OCI-LY7 (cell line): ENCODE data around the gene SPRED2. TPM values are rescaled to one million over a fixed set of nuclear protein-coding genes. Genes with fewer than 3 reads are reported as not detected.
A peak's percentile ranks its signal among the peaks of the same experiment; 100 is the strongest.

Experiments used
- BruUV-seq: library from RNA; stranded (reverse); fragments of 400-500 nt; replicated peaks from 2 replicates; lab custom pipeline; 2021; lab: Mats Ljungman, UMichigan
- CTCF ChIA-PET: fragments of 300-600 bp; sonication (Branson Sonifier 250); formaldehyde crosslinking; loops from one replicate; lab custom pipeline; 2022; ENCODE audit warnings: antibody characterized with exemption; ENCODE audit not compliant: unreplicated experiment; lab: Charles Lee
- POLR2A ChIA-PET: fragments of 300-600 bp; sonication (Branson Sonifier 250); formaldehyde crosslinking; loops from one replicate; lab custom pipeline; 2022; ENCODE audit warnings: antibody characterized with exemption; lab: Charles Lee
- DNase-seq: peaks from one replicate; pipeline ENCODE4 v3.0.0-alpha.2; 2015; ENCODE audit warnings: low spot score
- H2AFZ ChIP-seq: fragments of 200-600 bp; sonication (generic), shearing (Covaris generic); 2 replicates; pipeline ENCODE4 v1.6.1; 2014; ENCODE audit warnings: mild to moderate bottlenecking, antibody characterized with exemption, low read length, moderate library complexity
- H3K27ac ChIP-seq: fragments of 200-600 bp; sonication (generic); 2 replicates; pipeline ENCODE4 v1.5.1; 2014; ENCODE audit warnings: mixed run types, low read depth, mild to moderate bottlenecking, moderate library complexity, low read length, inconsistent platforms; ENCODE audit not compliant: poor library complexity, severe bottlenecking
- H3K36me3 ChIP-seq: fragments of 200-600 bp; sonication (generic); 2 replicates; pipeline ENCODE4 v1.6.1; 2014; ENCODE audit warnings: mild to moderate bottlenecking, antibody characterized with exemption, low read length, moderate library complexity, mixed read lengths; ENCODE audit not compliant: insufficient read depth
- H3K4me1 ChIP-seq: fragments of 200-600 bp; sonication (generic); 2 replicates; pipeline ENCODE4 v1.5.1; 2014; ENCODE audit warnings: mild to moderate bottlenecking, low read length; ENCODE audit not compliant: insufficient read depth, poor library complexity, severe bottlenecking
- H3K4me2 ChIP-seq: fragments of 200-600 bp; sonication (generic); 2 replicates; pipeline ENCODE4 v1.6.1; 2014; ENCODE audit warnings: mild to moderate bottlenecking, low read length
- H3K4me3 ChIP-seq: fragments of 200-600 bp; sonication (generic); 2 replicates; pipeline ENCODE4 v1.5.1; 2014; ENCODE audit warnings: mild to moderate bottlenecking, low read depth, low read length; ENCODE audit not compliant: poor library complexity, severe bottlenecking
- H3K79me2 ChIP-seq: fragments of 200-600 bp; sonication (generic); 2 replicates; pipeline ENCODE4 v1.6.1; 2016; ENCODE audit warnings: low read depth, mild to moderate bottlenecking, low read length, moderate library complexity, mixed read lengths; ENCODE audit not compliant: insufficient read depth
- H3K9me2 ChIP-seq: fragments of 200-600 bp; sonication (generic); 2 replicates; pipeline ENCODE4 v1.6.1; 2016; ENCODE audit warnings: mild to moderate bottlenecking, low read length, mixed read lengths; ENCODE audit not compliant: insufficient read depth
- H3K9me3 ChIP-seq: fragments of 200-600 bp; sonication (generic); 2 replicates; pipeline ENCODE4 v1.6.1; 2014; ENCODE audit warnings: mild to moderate bottlenecking, mixed run types, low read length, mixed read lengths
- H4K20me1 ChIP-seq: fragments of 200-600 bp; sonication (generic); 2 replicates; pipeline ENCODE4 v1.6.1; 2014; ENCODE audit warnings: mild to moderate bottlenecking, antibody characterized with exemption, low read length, moderate library complexity, mixed read lengths; ENCODE audit not compliant: insufficient read depth
- CTCF ChIP-seq: fragments of 200-600 bp; sonication (generic); conservative IDR thresholded peaks from 2 replicates; pipeline ENCODE4 v1.5.1; 2014; ENCODE audit warnings: mild to moderate bottlenecking, antibody characterized with exemption, low read length, moderate library complexity, mixed read lengths
- EZH2phosphoT487 ChIP-seq: fragments of 200-600 bp; sonication (generic); IDR thresholded peaks from 2 replicates; pipeline ENCODE4 v1.6.1; 2018; ENCODE audit warnings: low read depth, borderline replicate concordance, mild to moderate bottlenecking, mixed run types, antibody characterized with exemption, low read length, moderate library complexity, mixed read lengths
- intact Hi-C: fragments of 100-400 bp; cut with micrococcal nuclease; formaldehyde crosslinking; loops from one replicate; pipeline ENCODE4 v1.10.0; 2022; ENCODE audit not compliant: unreplicated experiment
- total RNA-seq, 2 experiments: library from RNA; depleted of rRNA in 1 of 2; stranded (reverse); fragments of >200 nt in 1 of 2; shearing (Covaris generic) in 1 of 2; gene quantifications; 2 replicates each; pipeline ENCODE4 v1.2.3, GENCODE V29; 2014 to 2022

SPRED2 gene
- total RNA-seq, 2 experiments from 2014 or later = 8.0 to 49.1 TPM

DNA sequence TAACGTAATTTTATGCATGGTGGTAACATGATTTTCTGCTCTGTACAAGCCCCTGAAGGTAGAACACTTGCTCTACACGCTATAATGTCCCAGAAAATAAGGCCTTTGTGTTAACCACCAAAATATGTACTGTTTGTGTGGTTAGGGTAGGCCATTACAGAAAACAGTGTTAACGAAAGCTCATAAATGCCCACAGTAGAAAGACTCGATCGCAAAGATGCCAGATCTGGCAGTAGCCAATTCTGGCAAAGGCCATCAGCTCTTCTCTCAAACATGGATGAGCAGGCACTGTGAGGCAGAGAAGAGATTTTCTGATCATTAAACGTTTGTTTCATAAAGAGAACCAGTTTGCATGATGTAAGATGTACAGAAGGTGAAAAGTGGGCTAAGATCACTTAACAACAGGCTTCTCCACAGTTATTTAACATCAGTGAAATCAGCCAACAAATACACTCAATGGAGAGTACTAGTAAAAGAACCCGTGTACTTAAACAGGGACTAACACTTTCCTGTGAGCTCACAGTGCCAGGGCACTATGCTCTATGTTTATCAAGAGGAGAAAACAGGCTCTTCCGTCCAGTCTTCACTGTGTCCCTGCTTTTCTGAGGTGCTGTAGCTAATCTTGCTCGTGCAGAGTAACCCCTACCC, 80.3 kb downstream of the SPRED2 start:
- Histone ChIP-seq H3K4me1 (peaks cover 84% of the 10 kb centered on the region), H3K36me3 (peaks cover 10% of the 10 kb centered on the region), H3K4me3 (no peak overlapping the region), H2AFZ (no peak overlapping the region), H4K20me1 (no peaks in the 10 kb centered on the region), H3K4me2 (peak overlapping the region; percentile 69), H3K9me3 (no peaks in the 10 kb centered on the region), H3K79me2 (peaks cover 93% of the 10 kb centered on the region), H3K27ac (peak overlapping the region; percentile 24), H3K9me2 (no peaks in the 10 kb centered on the region)
- TF ChIP-seq CTCF (no peak), EZH2phosphoT487 (no peak)
- no peak for DNase-seq
- POLR2A ChIA-PET = interaction anchor here (0.6 to 1.8 kb wide), 18 partner anchors 10 to 252 kb away, joined by 3 to 17 read pairs (median 4); no protein-coding TSS in a partner anchor
- intact Hi-C loops = loop anchor here (2.0 to 5.0 kb wide), 2 partner anchors 40 to 51 kb away; no protein-coding TSS in a partner anchor
- CTCF ChIA-PET = interaction anchor here (0.6 to 3.3 kb wide), 4 partner anchors 7 to 29 kb away, joined by 3 to 11 read pairs (median 3); no protein-coding TSS in a partner anchor
- no TSS peak for BruUV-seq

GRCh38 chr2:65351234-65351947, 81.0 kb downstream of the SPRED2 start:
- DNase-seq = no peak
- TF ChIP-seq EZH2phosphoT487 = no peak
- TF ChIP-seq CTCF = no peak
- H3K36me3 ChIP-seq = peaks cover 10% of the 10 kb centered on the region
- peak overlapping the region; percentile 81 for H3K27ac ChIP-seq
- peaks cover 77% of the 10 kb centered on the region for H3K4me1 ChIP-seq
- peaks cover 93% of the 10 kb centered on the region for H3K79me2 ChIP-seq
- no peak overlapping the region; the same call in 1 of the 2 replicates for H2AFZ ChIP-seq
- H3K4me3 ChIP-seq = peak overlapping the region; percentile 9
- H4K20me1 ChIP-seq = no peaks in the 10 kb centered on the region
- H3K9me2 ChIP-seq = no peaks in the 10 kb centered on the region
- H3K4me2 ChIP-seq = peak overlapping the region; percentile 69
- intact Hi-C loops = loop anchor here (2.0 to 5.0 kb wide), 2 partner anchors 41 to 51 kb away; no protein-coding TSS in a partner anchor
- CTCF ChIA-PET = interaction anchor here (1.0 to 3.3 kb wide), 3 partner anchors 8 to 27 kb away, joined by 3 to 11 read pairs (median 3); no protein-coding TSS in a partner anchor
- BruUV-seq = no TSS peak
- no peaks in the 10 kb centered on the region for H3K9me3 ChIP-seq
- POLR2A ChIA-PET = interaction anchor here (0.6 to 1.8 kb wide), 13 partner anchors 8 to 78 kb away, joined by 3 to 17 read pairs (median 4); no protein-coding TSS in a partner anchor
